BLaER1 (cell line): Measurements from ENCODE around the gene C4orf50.
"Not testable (repeated sequence)": the region's sequence is repeated elsewhere in the genome, so short reads cannot be mapped to it uniquely, and the experiment has no call there.

ENCODE experiments used
- H3K27ac ChIP-seq: shearing (Covaris generic); formaldehyde crosslinking; 2 replicates; pipeline ENCODE4 v1.8.1; 2022
- H3K27me3 ChIP-seq: shearing (Covaris generic); formaldehyde crosslinking; 2 replicates; pipeline ENCODE4 v1.8.1; 2022
- H3K36me3 ChIP-seq: shearing (Covaris generic); formaldehyde crosslinking; 2 replicates; pipeline ENCODE4 v1.8.1; 2022
- H3K4me1 ChIP-seq: shearing (Covaris generic); formaldehyde crosslinking; 2 replicates; pipeline ENCODE4 v1.8.1; 2022
- H3K4me2 ChIP-seq: shearing (Covaris generic); formaldehyde crosslinking; 2 replicates; pipeline ENCODE4 v1.8.1; 2022
- H3K4me3 ChIP-seq: shearing (Covaris generic); formaldehyde crosslinking; 2 replicates; pipeline ENCODE4 v1.8.1; 2022
- H3K9ac ChIP-seq: shearing (Covaris generic); formaldehyde crosslinking; 2 replicates; pipeline ENCODE4 v1.8.1; 2022
- H3K9me3 ChIP-seq: shearing (Covaris generic); formaldehyde crosslinking; 2 replicates; pipeline ENCODE4 v1.8.1; 2022
- H4K20me1 ChIP-seq: shearing (Covaris generic); formaldehyde crosslinking; 2 replicates; pipeline ENCODE4 v1.8.1; 2022
- Cebpa-rat ChIP-seq: shearing (Covaris generic); IDR thresholded peaks from 2 replicates; pipeline ENCODE4 v1.8.1; 2022

The C4orf50 gene

GRCh38 chr4:5956285-5957021 is 61.8 kb downstream of the C4orf50 start:
- no peaks in the 10 kb centered on the region for H3K9me3 ChIP-seq
- H3K4me3 ChIP-seq = peak overlapping the region; percentile 15; the same call in 1 of the 2 replicates
- peak overlapping the region; percentile 15; the same call in 1 of the 2 replicates for H3K9ac ChIP-seq
- peaks cover 65% of the 10 kb centered on the region for H3K4me1 ChIP-seq
- no peaks in the 10 kb centered on the region for H3K27me3 ChIP-seq
- peak overlapping the region; percentile 52 for H3K27ac ChIP-seq
- H3K4me2 ChIP-seq = peak overlapping the region; percentile 87
- TF ChIP-seq Cebpa-rat = no peak
- no peaks in the 10 kb centered on the region for H4K20me1 ChIP-seq
- H3K36me3 ChIP-seq = no peaks in the 10 kb centered on the region

- peak overlapping the region; percentile 52 for H3K27ac ChIP-seq
- peak overlapping the region; percentile 15; the same call in 1 of the 2 replicates for H3K4me3 ChIP-seq
- peaks cover 69% of the 10 kb centered on the region for H3K4me1 ChIP-seq
- no peaks in the 10 kb centered on the region for H3K9me3 ChIP-seq
- H3K36me3 ChIP-seq = no peaks in the 10 kb centered on the region
- H3K27me3 ChIP-seq = no peaks in the 10 kb centered on the region
- H3K9ac ChIP-seq = peak overlapping the region; percentile 15; the same call in 1 of the 2 replicates
- peak overlapping the region; percentile 87 for H3K4me2 ChIP-seq
- no peaks in the 10 kb centered on the region for H4K20me1 ChIP-seq
- TF ChIP-seq Cebpa-rat = no peak
These were observed 62.4 kb downstream of the C4orf50 start for GRCh38 chr4:5955856-5956255.

GRCh38 chr4:5955201-5955821 is 62.9 kb downstream of the C4orf50 start:
- Histone ChIP-seq H3K9ac (no peak overlapping the region; the same call in 1 of the 2 replicates), H4K20me1 (no peaks in the 10 kb centered on the region), H3K4me3 (no peak overlapping the region), H3K4me1 (peaks cover 71% of the 10 kb centered on the region), H3K36me3 (no peaks in the 10 kb centered on the region), H3K27me3 (no peaks in the 10 kb centered on the region), H3K9me3 (no peaks in the 10 kb centered on the region), H3K4me2 (peak overlapping the region; percentile 87), H3K27ac (peak overlapping the region; percentile 19; the same call in 1 of the 2 replicates)
- TF ChIP-seq Cebpa-rat = no peak

DNA sequence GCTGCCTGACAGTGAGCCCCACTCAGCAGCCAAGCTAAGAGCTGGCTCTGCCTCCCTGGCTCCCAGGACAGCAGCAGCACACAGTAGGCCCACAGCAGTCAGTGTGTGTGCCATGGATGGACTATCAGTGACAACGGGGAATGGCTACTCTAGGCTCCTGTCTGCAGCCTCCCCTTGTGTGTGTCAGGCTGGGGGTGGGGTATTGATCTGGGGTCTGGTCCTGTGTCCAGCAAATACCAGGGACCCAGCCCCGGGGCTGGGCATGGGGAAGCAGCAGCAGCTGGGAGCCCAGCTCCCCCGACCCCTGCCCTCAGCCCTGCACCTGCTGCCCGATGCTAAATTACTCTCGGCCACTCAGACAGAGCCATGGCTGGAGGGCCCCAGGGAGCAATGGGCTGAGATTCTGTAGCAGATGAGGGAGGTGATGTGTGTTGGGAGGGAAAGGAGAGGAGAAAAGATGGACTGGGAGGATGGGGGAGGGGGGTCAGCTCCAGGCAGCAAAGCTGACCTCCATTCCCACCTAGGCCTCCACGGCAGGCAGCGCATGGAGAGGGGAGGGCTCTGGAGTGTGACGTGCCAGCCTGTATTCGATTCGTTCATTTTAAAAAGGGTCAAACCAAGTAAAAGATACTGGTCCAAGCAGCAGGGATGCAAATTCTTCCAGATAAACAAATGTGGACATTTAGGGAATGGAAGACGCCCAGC is 64.0 kb downstream of the C4orf50 start:
- peaks cover 71% of the 10 kb centered on the region for H3K4me1 ChIP-seq
- no peak overlapping the region for H3K9ac ChIP-seq
- H3K4me3 ChIP-seq = no peak overlapping the region
- no peaks in the 10 kb centered on the region for H3K27me3 ChIP-seq
- no peak for TF ChIP-seq Cebpa-rat
- no peaks in the 10 kb centered on the region for H4K20me1 ChIP-seq
- H3K27ac ChIP-seq = peak overlapping the region; percentile 8; the same call in 1 of the 2 replicates
- no peaks in the 10 kb centered on the region for H3K9me3 ChIP-seq
- H3K36me3 ChIP-seq = no peaks in the 10 kb centered on the region
- H3K4me2 ChIP-seq = peak overlapping the region; percentile 87

DNA sequence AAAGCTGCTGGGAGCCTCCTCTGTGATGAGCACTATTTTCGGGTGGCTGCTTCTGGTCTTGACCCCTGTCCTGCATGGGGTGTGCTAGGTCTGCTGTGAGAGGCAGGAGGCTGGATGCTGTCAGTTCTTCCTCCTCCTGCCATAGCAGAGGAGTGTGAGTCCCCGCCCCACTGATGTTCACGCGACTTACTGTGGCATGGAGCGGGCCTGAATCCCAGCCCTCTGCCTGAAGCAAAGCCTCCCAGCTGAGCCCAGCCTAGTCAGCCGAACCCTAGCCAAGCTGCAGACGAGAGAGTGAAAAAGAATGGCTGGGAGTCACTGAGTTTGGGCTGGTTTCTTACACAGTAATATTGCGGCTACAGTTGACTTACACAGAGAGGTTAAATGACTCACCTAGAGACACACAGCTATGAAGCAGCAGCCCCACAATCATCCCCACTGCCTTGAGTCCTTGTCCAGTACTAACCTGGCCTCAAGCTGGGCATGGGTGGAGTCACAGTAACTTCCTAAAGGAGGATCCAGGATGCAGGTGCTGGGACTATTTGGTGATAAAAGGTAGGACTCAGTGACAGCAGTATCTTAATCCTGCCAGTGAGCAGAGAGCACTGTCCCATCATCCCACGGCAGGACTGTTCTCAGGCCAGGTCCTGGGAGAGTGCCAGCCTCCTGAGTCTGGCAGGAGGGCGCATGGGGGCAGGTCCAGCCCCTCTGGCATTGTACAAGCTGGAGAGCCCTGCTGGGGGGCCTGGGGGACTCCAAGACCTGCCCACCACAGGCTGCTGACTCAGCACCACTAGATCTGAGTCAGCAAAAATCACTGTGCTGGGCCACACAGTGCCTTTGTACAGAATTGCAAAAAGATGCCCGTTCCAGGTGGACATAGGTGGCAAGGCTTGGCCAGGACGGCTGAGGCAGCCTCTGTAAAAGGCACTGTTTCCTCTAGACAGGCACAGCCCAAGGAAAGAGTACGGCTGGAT is 65.0 kb downstream of the C4orf50 start:
- peaks cover 79% of the 10 kb centered on the region for H3K4me1 ChIP-seq
- H4K20me1 ChIP-seq = no peaks in the 10 kb centered on the region
- H3K27me3 ChIP-seq = no peaks in the 10 kb centered on the region
- peak overlapping the region; percentile 87; the same call in 1 of the 2 replicates for H3K4me2 ChIP-seq
- H3K36me3 ChIP-seq = no peaks in the 10 kb centered on the region
- H3K4me3 ChIP-seq = no peak overlapping the region
- H3K9ac ChIP-seq = no peak overlapping the region
- TF ChIP-seq Cebpa-rat = no peak
- H3K27ac ChIP-seq = peak overlapping the region; percentile 8; the same call in 1 of the 2 replicates
- H3K9me3 ChIP-seq = no peaks in the 10 kb centered on the region

- H3K36me3 ChIP-seq = no peaks in the 10 kb centered on the region
- TF ChIP-seq Cebpa-rat = no peak
- H3K9ac ChIP-seq = no peak overlapping the region
- H3K27me3 ChIP-seq = no peaks in the 10 kb centered on the region
- peaks cover 80% of the 10 kb centered on the region for H3K4me1 ChIP-seq
- no peak overlapping the region for H3K4me3 ChIP-seq
- no peak overlapping the region for H3K27ac ChIP-seq
- peak overlapping the region; percentile 11; the same call in 1 of the 2 replicates for H3K4me2 ChIP-seq
- H3K9me3 ChIP-seq = no peaks in the 10 kb centered on the region
- H4K20me1 ChIP-seq = no peaks in the 10 kb centered on the region
These were observed 65.8 kb downstream of the C4orf50 start for GRCh38 chr4:5952286-5952974.

DNA sequence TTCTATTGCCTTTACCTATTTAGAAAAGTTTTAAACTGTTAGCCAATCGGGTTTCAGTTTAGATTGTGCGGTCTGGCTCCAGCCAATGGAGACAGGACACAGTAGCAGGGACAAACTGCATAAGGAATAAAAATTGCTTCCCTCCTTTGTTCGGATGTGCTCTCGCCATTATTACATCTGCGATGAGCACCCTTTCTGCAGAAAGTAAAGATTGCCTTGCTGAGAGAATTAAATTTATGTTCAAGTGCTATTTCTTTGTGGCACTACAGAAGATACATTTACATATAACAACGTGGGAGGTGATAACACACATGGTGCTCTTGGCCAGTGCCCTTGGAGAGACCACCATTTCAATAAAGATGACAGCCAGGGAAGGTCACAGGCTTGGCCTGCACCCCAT is 71.6 kb downstream of the C4orf50 start:
- not testable (repeated sequence) for H3K27me3 ChIP-seq, H3K4me3 ChIP-seq, H3K9ac ChIP-seq, H3K27ac ChIP-seq, H3K36me3 ChIP-seq, H3K4me2 ChIP-seq, H4K20me1 ChIP-seq
- H3K9me3 ChIP-seq = peaks cover 15% of the 10 kb centered on the region
- H3K4me1 ChIP-seq = peaks cover 66% of the 10 kb centered on the region

DNA sequence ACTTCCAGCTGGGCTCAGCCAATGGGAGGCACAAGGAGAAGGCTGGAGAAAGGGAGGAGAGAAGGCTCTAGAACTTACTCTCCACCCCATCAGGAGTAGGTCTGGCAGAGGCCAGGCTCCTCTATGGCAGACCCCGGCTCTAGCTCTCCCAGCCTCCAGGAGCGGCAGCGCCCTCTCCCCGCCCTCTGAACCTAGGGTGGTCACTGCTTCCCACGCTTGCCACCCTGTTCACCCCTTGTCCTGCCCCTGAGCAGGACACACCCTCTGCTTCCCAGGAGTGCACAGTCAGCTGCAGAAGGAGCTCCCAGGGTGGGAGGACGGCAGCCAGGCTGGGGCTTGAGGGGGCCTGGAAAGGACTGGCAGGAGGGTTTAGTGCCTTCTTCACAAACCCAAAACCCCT is 72.3 kb downstream of the C4orf50 start:
- Histone ChIP-seq H3K9ac (no peak overlapping the region), H4K20me1 (no peaks in the 10 kb centered on the region), H3K27ac (peak overlapping the region; percentile 1; the same call in 1 of the 2 replicates), H3K9me3 (peaks cover 19% of the 10 kb centered on the region), H3K36me3 (no peaks in the 10 kb centered on the region), H3K4me3 (no peak overlapping the region), H3K27me3 (no peaks in the 10 kb centered on the region), H3K4me2 (peak overlapping the region; percentile 85), H3K4me1 (peaks cover 59% of the 10 kb centered on the region)
- TF ChIP-seq Cebpa-rat = no peak
